ENCODE results near the gene UROC1. TPM values are rescaled to one million over a fixed set of nuclear protein-coding genes. Genes with fewer than 3 reads are reported as not detected.

The UROC1 gene
- total and polyA plus RNA-seq, 2 of the 13 experiments (the other 11 are each of a cell fraction or from before 2014, with no cell fraction given), result 0.71 to 1.3 TPM

GRCh38 chr3:126481808-126482502 lies 35.6 kb downstream of the UROC1 start (continued):
- TF ChIP-seq, protein P1, sequence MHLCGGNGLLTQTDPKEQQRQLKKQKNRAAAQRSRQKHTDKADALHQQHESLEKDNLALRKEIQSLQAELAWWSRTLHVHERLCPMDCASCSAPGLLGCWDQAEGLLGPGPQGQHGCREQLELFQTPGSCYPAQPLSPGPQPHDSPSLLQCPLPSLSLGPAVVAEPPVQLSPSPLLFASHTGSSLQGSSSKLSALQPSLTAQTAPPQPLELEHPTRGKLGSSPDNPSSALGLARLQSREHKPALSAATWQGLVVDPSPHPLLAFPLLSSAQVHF (CRISPR knock-in tag; IDR thresholded peaks at IDR 0.05), result no peak
- peak; percentile 66; the same call in 1 of the 2 replicates for TF ChIP-seq KDM5B (CRISPR knock-in tag; IDR thresholded peaks at IDR 0.05; ENCODE audit: borderline replicate concordance)
- no peak for TF ChIP-seq WIZ (CRISPR knock-in tag; IDR thresholded peaks at IDR 0.05)
- TF ChIP-seq SMYD3 (CRISPR knock-in tag; IDR thresholded peaks at IDR 0.05), result no peak
- no peak for TF ChIP-seq SRSF9 (IDR thresholded peaks at IDR 0.05; ENCODE audit: borderline replicate concordance, insufficient read depth, low read depth, low read length, poor library complexity, severe bottlenecking)
- TF ChIP-seq DMAP1 (CRISPR knock-in tag; IDR thresholded peaks at IDR 0.05), result no peak
- TF ChIP-seq ATF7-NPFF (CRISPR knock-in tag; IDR thresholded peaks at IDR 0.05; ENCODE audit: low read depth), result no peak
- no peak for TF ChIP-seq TCF12 (IDR thresholded peaks at IDR 0.05)
- no peak for TF ChIP-seq TCF12 (CRISPR knock-in tag; IDR thresholded peaks at IDR 0.05)
- TF ChIP-seq, protein P2, sequence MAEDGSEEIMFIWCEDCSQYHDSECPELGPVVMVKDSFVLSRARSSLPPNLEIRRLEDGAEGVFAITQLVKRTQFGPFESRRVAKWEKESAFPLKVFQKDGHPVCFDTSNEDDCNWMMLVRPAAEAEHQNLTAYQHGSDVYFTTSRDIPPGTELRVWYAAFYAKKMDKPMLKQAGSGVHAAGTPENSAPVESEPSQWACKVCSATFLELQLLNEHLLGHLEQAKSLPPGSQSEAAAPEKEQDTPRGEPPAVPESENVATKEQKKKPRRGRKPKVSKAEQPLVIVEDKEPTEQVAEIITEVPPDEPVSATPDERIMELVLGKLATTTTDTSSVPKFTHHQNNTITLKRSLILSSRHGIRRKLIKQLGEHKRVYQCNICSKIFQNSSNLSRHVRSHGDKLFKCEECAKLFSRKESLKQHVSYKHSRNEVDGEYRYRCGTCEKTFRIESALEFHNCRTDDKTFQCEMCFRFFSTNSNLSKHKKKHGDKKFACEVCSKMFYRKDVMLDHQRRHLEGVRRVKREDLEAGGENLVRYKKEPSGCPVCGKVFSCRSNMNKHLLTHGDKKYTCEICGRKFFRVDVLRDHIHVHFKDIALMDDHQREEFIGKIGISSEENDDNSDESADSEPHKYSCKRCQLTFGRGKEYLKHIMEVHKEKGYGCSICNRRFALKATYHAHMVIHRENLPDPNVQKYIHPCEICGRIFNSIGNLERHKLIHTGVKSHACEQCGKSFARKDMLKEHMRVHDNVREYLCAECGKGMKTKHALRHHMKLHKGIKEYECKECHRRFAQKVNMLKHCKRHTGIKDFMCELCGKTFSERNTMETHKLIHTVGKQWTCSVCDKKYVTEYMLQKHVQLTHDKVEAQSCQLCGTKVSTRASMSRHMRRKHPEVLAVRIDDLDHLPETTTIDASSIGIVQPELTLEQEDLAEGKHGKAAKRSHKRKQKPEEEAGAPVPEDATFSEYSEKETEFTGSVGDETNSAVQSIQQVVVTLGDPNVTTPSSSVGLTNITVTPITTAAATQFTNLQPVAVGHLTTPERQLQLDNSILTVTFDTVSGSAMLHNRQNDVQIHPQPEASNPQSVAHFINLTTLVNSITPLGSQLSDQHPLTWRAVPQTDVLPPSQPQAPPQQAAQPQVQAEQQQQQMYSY (CRISPR knock-in tag; IDR thresholded peaks at IDR 0.05), result no peak
- TF ChIP-seq NCOA5 (CRISPR knock-in tag; IDR thresholded peaks at IDR 0.05), result no peak
- TF ChIP-seq MED1 (CRISPR knock-in tag; IDR thresholded peaks at IDR 0.05), result peak; percentile 51; the same call in 1 of the 2 replicates
- peak; percentile 13; the same call in 1 of the 2 replicates for TF ChIP-seq ZNF605 (CRISPR knock-in tag; IDR thresholded peaks at IDR 0.05)
- TF ChIP-seq HDAC2 (CRISPR knock-in tag; IDR thresholded peaks at IDR 0.05), result peak; percentile 19; the same call in 1 of the 2 replicates
- no peak for TF ChIP-seq ZNF570 (CRISPR knock-in tag; IDR thresholded peaks at IDR 0.05; ENCODE audit: borderline replicate concordance)
- TF ChIP-seq TRAFD1 (CRISPR knock-in tag; IDR thresholded peaks at IDR 0.05; ENCODE audit: borderline replicate concordance), result no peak
- TF ChIP-seq TCF7 (IDR thresholded peaks at IDR 0.05; ENCODE audit: low read depth), result no peak
- TF ChIP-seq ZNF879 (CRISPR knock-in tag; IDR thresholded peaks at IDR 0.05), result no peak
- no peak for TF ChIP-seq TARDBP (CRISPR knock-in tag; IDR thresholded peaks at IDR 0.05)
- TF ChIP-seq RBFOX2 (IDR thresholded peaks at IDR 0.05; ENCODE audit: low read depth, low read length), result no peak
- no peak for TF ChIP-seq REL (CRISPR knock-in tag; conservative IDR thresholded peaks at IDR 0.05)
- no peak for TF ChIP-seq ZNF205 (CRISPR knock-in tag; IDR thresholded peaks at IDR 0.05)
